GM12878 (cell line): Measurements from ENCODE around the gene NXPH2.

Experiments used
- MEF2B ChIP-seq: fragments of 450-650 bp; IDR thresholded peaks from 2 replicates; pipeline ENCODE4 v1.6.1; 2018; ENCODE audit warnings: mild to moderate bottlenecking, moderate library complexity; ENCODE audit not compliant: partially characterized antibody, poor library complexity, severe bottlenecking
- POLR2A ChIP-seq: IDR thresholded peaks from 2 replicates; pipeline ENCODE4 v1.6.1; 2011; ENCODE audit warnings: low read depth, mild to moderate bottlenecking, low read length
- ZZZ3 ChIP-seq: IDR thresholded peaks from 2 replicates; pipeline ENCODE4 v1.6.1; 2011; ENCODE audit warnings: low read depth; ENCODE audit not compliant: control insufficient read depth, insufficient read length

GRCh38 chr2:138707392-138708074, 72.7 kb downstream of the NXPH2 start:
- TF ChIP-seq MEF2B, result no peak
- no peak for TF ChIP-seq ZZZ3
- no peak for TF ChIP-seq POLR2A
